GM21786 (cell line): ENCODE results near the gene FFAR2.
"Not testable (repeated sequence)": the region's sequence is repeated elsewhere in the genome, so short reads cannot be mapped to it uniquely, and the experiment has no call there.

ENCODE experiments used
- ATAC-seq: cut with Tn5 transposase; IDR thresholded peaks from one replicate; pipeline ENCODE4 v1.9.1; 2021; ENCODE audit not compliant: unreplicated experiment

FFAR2 gene

DNA sequence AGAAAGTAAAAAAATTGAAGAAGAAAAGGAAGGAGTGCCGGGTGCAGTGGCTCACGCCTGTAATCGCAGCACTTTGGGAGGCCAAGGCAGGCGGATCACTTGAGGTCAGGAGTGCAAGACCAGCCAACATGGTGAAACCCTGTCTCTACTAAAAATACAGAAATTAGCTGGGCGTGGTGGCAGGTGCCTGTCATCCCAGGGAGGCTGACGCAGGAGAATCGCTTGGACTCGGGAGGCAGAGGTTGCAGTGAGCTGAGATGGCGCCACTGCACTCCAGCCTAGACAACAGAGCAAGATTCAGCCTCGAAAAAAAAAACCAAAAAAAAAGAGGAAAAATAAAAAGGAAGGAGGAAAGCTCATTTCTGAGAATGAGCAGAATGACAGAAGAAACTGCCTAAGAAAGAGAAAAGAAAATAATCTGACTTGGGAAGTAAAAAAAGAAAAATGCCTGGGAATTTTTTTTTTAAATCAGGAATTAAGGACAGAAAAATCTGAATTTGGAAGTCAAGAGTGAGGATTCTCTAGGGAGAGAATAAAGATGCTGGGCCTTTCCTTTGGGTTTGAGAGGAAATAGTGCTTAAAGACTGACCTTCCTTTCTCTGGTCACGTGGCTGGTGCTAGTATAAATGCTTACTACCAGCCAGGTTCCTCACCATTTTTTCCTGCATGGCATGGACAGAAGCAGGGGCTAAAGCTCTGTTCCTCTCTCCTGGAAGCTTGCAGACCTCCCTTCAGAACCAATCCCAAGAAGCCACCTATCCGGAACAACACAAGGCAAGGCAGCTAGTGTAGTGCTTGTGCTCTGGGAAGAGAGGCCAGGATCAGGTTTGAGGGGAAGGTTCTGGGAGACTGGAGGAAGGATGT lies at the start of gene FFAR2:
TSS of gene FFAR2 (plus strand) at position 652 of the 864 bp plus-strand sequence. CDS start 1,458 bp downstream, outside the sequence.
- no peak for ATAC-seq

DNA sequence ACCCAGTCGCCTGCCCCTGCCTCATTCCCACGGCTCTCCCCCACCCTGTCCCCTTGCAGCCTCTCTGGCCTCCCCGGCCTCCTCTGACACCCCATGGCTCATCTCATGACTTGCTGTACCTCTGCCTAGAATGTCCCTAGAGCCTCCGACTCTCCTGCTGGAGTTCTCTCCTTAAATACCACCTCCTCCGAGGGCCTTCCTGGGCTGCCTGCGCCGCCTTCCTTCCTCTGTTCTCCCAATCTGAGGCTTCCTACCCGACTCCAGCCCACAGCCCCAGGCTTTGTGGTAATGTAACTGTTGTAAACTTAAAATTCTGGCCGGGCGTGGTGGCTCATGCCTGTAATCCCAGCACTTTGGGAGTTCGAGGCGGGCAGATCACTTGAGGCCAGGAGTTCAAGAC lies 49.5 kb upstream of the FFAR2 start:
- ATAC-seq: no peak

DNA sequence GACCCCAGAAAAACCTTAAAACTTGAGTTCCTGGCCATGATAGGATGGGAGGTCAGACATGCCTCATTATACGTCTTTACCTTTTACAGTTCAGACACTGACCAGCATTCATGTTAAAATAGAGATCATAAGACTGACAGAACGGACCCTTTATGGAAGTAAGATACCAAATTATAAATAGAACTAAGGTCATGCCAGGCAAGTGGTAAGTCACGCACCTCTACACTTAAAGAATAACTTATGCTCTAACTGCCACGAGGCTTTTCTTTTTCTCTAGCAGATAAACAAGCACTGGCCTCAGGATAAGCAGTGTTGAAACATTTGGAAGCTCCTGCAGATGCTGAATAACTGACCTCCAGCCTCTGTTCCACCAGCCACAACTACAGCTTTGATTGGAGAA lies 48.8 kb upstream of the FFAR2 start:
- ATAC-seq: no peak

DNA sequence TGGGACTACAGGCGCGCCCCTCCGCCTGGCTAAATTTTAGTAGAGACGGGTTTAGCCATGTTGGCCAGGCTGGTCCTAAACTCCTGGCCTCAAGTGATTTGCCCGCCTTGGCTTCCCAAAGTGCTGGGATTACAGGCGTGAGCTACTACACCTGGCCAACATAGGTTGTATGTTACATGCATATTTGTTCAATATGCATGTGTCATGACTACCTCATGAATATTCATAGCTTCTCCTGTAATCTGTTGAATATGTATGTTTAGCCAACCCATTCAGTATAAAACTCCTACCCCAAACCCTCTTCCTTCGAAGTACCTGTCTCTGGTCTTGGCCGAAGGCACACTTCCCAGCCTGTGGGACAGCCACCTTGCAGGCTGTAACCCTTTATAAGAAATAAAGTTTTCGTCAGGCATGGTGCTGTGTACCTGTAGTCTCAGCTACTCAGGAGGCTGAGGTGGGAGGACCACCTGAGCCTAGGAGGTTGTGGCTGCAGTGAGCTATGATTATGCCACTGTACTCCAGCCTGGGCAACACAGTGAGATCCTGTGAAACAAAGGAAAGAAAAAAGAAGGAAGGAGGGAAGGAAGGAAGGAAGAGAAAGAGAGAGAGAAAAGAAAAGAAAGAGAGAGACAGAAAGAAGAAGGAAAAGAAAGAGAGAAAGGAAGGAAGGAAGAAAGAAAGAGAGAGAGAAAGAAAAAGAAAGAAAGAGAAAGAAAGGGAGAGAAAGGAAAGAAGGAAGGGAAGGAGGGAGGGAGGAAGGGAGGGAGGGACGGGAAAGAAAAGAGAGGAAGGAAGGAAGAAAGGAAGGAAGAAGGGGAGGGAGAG lies 47.9 kb upstream of the FFAR2 start:
- no peak for ATAC-seq

DNA sequence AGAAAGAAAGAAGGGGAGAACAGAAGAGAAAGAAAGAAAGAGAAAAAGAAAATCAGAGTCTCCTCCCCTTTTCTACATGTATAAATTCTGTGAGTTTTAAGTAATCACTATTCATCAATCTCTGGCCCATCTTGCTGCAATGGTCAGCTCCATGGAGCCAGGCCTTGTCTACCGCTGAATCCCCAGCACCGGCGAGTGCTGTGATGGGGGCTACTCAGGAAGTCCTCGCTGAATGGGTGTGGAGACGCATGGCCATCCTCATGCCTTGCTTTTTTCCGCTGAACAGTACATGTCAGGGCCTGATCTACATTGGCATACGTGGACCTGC lies 47.3 kb upstream of the FFAR2 start:
- ATAC-seq: no peak

DNA sequence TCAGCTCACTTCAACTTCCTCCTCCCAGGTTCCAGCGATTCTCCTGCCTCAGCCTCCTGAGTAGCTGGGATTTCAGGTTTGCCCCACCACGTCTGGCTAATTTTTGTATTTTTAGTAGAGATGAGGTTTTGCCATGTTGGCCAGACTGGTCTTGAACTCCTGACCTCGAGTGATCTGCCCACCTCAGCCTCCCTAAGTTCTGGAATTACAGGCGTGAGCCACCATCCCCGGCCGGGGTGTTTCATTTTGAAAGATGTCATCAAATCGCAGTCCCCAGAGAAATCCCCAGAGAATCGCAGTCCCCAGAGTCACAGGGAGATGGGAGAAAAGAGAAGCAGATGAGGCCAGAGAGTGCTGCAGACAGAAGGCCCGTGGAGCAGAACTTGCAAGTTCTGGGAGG lies 46.6 kb upstream of the FFAR2 start:
- ATAC-seq: not testable (repeated sequence)

DNA sequence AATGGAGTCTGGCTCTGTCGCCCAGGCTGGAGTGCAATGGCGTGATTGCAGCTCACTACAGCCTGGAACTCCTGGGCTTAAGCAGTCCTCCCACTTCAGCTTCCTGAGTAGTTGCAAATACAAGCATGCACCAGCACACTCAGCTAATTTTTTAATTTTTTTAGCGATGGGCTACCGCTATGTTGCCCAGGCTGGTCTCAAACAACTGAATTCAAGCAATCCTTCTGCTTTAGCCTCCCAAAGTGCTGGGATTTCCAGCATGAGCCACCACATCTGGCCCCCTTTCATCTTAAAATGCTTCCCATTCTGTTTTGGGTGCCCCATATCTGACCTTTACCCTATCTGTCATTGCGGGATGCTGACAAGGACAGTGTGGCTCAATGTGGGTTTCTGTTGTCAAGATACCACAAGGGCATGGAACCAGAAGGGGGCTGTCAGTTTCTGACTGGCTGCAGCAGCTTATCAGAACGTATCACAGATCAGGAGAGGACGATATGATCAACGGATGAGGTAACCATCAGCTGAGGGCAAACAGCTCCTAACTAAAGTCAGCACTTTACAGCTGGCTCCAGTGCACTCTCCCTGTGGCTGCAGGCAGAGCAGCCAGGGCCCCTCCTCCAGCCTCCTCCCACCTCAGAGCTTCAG lies 44.8 kb upstream of the FFAR2 start:
- no peak for ATAC-seq

DNA sequence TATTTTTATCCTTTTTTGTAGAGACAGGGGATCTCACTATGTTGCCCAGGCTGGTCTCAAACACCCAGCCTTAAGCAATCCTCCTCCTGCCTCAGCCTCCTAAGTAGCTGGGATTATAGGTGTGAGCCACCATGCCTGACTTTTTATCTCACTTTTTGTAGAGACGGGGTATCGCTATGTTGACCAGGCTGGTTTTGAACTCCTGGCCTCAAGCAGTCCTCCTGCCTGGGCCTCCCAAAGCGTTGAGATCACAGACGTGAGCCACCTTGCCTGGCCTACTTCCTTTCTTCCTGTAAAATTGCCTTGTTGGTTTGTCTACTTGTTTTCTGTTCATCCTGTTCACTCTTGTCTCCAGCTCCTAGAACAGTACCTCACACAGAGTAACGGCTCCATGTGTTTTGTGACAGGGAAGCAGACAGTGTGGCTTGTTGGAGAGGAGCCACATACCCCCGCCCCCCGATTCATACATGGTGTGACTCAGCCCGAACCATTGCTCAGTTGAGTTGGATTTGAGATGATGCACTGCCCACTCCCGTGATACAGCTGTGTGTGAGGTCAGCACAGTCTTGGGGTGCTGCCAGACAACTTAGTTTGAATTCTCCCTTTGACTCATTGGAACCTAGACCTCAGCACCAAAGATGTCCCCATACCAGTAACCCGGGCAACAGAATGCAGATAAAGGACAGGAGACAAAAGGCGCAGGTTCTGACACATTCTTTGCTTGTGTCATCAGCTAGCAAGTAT lies 43.0 kb upstream of the FFAR2 start:
- ATAC-seq: peak; percentile 49

DNA sequence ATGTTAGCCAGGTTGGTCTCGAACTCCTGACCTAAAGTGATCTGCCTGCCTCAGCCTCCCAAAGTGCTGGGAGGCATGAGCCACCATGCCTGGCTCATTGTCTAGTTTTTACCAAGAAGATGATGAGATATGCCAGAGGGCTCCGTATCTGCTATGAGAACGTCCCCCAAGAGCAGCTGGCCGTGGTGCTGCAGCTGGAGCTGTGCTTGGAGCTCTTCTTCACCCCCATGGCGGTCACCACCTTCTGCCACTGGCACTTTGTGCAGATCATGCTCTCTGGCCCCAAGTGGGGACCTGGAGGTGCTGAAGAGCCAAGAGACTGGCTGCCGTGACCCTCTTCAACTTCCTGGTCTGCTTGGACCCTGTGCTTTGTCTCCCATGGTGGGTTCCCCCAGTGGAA lies 40.4 kb upstream of the FFAR2 start:
- ATAC-seq: no peak

DNA sequence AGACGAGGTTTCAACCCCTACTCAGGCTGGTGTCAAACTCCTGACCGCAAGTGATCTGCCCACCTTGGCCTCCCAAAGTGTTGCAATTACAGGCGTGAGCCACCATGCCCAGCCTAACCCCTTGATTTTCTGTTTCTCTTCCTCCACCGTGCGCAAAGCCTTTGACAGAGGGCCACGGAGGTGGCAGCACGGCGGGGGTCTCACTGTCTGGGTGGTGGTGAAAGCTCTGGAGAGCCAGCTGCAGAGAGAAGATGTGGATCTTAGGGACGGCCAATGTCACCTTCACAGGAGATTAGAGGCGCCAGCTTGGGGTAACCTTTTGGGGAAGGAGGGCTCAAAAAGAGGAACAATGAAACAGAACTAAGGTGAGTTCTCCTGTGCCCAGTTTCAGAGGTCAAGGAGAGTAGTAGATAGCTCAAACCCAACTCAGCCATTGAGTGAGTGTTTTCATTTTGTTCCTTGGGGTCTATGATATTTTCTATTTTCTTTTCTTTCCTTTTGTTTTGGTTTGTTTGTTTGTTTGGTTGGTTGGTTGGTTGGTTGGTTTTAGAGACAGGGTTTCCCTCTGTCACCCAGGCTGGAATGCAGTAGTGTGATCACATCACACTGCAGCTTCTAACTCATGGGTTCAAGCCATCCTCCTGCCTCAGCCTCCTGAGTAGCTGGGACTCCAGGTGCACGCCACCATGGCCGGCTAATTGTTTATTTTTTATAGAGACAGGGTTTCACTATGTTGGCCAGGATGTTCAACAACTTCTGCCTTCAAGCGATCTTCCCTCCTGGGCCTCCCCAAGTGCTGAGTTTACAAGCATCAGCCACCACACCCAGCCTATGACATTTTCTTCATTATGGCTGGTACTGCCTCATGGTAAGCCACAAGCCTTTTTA lies 39.5 kb upstream of the FFAR2 start:
- ATAC-seq: peak; percentile 66

DNA sequence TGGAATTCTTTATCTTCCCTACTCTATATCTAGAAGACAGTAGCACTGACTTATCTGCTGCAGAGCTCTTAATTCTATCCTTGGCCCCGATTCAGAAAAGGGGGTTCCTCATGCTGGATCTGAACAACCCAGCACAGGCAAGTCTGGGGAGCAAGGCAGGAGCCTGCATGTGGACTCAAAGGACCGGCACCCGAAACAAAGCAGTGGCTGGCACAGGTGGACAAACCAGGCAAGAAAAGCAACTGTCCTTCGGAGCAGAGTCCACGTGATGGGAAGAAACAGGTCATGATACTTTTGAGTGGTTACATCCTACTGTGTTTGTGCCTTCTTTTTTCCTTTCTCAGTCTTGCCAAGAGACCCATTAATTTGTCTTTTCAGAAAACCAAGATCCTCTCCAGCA lies 38.9 kb upstream of the FFAR2 start:
- no peak for ATAC-seq

DNA sequence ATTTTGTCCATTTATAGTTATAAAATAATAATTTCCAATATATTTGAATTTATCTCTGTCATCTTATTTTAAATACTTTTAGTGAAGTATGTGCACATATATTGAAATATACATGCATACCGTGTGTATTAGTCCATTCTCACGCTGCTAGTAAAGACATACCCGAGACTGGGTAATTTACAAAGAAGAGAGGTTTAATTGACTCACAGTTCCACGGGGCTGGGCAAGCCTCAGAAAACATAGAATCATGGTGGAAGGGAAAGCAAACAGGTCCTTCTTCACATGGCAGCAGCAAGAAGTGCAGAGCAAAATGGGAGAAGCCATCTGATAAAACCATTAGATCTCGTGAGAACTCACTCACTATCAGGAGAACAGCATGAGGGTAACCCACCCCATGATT lies 37.6 kb upstream of the FFAR2 start:
- ATAC-seq: no peak

DNA sequence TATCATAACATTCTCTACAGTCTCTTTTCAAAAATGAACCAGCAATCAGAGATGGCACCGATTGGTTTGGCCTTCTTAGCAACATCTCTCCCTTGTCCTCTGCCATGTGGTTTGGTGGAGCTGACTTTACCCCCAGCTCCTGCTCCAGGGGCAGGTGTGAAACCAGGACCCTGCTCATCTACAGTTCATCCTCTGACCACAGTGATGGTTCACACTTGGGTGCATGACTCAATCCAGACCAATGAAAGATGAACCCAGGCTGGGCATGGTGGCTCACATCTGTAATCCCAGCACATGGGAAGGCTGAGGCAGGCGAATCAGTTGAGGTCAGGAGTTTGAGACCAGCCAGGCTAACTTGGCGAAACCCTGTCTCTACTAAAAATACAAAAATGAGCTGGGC lies 33.6 kb upstream of the FFAR2 start:
- ATAC-seq: no peak

DNA sequence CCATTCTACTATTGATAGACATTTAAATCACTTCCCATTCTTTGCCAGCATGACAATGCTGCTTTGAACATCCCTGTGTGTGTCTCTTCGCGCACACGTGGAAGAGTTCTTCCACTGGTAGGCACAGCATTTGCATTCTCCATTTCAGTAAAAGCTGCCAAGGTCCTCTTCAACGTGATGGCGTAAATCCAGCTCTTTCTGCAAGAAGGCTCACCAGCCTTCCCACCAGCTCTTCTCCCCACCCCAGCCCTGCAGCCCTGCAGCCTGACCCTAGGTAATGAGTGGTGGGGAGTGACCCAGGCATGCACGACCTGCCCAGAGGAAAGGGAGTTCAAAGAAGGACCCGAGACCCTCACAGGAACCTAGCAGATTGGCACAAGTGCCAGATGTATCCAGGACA lies 31.7 kb upstream of the FFAR2 start:
- no peak for ATAC-seq

DNA sequence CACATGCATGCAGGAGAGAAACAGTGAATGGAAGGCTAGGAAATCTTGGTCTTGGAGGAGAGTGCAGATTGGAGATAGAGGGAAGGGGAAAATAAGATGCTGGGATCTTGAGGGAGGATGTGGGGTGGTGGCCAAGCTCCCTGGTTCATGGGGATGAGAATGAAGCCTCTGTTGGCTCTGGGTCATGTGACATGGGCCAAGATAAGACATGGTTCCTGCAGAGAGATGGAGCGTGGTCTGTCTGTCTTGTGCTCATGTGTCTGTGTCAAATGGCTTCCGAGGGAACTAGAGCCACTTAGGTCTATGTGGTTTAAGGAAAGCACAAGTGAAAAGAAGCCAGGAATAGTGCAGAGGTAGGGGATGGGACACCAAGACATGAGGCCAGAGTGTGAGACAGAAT lies 30.8 kb upstream of the FFAR2 start:
- ATAC-seq: no peak

DNA sequence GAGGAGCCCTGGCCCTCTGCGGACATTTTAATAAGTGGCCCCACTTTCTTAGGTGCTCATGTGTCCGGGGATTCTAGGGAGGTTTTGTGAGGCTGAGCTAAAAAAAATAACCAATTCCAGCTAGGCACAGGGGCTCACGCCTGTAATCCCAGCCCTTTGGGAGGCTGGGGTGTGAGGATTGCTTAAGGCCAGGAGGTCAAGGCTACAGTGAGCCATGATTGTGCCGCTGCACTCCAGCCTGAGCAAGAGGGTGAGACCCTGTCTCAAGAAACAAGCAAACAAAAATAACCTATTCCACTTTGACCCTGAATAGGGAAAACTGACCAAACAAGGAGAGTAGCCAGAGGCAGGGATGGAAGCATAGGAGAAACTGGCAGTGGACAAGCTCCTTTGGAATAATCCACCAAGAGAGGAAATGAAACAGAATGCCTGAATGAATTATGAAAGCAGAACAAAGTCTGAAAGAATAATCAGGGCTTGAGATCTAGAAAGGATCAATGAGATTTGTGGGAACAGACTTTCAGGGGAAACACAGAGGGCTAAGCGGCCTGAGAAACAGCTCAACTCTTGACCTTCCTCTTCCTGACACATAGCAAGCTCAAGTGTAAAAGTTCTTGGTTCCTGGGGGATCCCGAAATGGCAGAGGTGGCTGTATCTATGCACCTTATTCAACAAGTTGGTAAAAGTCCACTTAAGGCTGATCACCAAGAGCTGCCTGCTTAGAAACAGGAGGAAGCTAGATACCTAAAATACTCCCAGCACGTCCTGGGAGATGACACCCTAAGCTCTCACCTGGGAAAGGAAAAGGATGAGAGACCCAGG lies 30.1 kb upstream of the FFAR2 start:
- no peak for ATAC-seq

DNA sequence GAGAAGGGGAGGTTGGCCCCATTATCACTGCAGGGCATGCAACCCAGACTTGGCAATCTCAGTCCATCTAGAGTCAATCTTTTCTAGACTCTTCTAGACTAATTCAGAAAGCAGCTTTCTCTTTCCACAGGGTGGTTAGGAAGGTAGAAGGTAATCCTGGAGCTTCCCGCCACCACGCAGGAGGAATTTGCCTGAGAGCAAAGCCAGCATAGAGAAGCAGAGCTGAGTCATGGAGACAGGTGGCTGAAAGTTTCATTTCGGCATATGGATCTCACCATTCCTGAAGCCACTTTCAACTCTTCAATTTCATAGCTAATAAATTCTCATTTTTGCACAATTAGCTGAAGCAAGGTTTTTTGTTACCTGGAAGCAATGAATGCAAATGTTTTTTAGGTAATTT lies 29.0 kb upstream of the FFAR2 start:
- no peak for ATAC-seq

DNA sequence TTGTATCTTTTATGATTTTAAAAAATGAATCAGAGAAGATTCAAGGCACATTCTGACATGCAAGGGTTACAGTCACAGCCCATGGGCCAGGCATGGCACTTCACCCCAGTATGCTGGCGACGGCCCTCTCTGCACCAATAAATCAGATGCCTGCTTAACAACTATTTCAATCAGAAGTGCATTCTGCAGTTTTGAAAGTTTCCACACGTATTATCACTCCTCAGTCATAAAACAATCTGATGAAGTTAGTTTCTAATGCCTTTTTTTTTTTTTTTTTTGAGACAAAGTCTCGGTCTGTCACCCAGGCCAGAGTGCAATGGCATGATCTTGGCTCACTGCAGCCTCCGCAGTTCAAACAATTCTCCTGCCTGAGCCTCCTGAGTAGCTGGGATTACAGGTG lies 28.3 kb upstream of the FFAR2 start:
- no peak for ATAC-seq

DNA sequence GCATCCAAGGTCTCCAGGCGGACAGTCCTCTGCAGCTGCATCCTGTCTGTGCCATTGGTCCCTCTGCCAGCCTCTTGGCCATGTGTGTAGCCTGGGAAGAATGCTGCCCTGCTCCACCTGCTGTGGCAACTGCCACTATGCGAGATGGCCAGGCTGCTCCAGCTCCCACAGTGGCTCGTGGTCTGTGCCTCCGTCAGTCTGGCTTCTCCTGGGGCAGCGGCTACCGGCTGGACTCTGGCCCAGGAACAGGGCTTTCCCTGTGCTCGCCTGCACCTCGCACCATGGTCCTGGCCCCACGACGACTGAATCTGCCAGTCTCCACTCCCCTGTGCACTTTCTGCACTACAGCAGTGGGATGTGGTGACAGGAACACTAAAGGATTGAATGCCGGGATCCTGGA lies 26.7 kb upstream of the FFAR2 start:
- no peak for ATAC-seq
